AG09319 (cell line): Measurements from ENCODE around the gene MFAP2.

Experiments used
- DNase-seq: peaks from one replicate; pipeline ENCODE4 v3.0.0-alpha.2; 2010; ENCODE audit warnings: low read depth; ENCODE audit errors: extremely low read depth
- CTCF ChIP-seq: IDR thresholded peaks from 2 replicates; pipeline ENCODE4 v1.5.1; 2011; ENCODE audit warnings: low read depth, mild to moderate bottlenecking, inconsistent platforms, low read length, moderate library complexity

Gene MFAP2

GRCh38 chr1:16980473-16981268 lies at the start of gene MFAP2:
TSS of gene MFAP2 (minus strand) at chr1:16980620. CDS start at chr1:16978273, 2,347 bp downstream.
- no peak for DNase-seq

GRCh38 chr1:17030206-17030605 lies 49.8 kb upstream of the MFAP2 start:
- DNase-seq, result no peak
- TF ChIP-seq CTCF, result no peak

More at GRCh38 chr1:16980473-16981268, at the start of gene MFAP2:
- TF ChIP-seq CTCF, result no peak

- no peak for DNase-seq
Measured at GRCh38 chr1:17028662-17029188, 48.3 kb upstream of the MFAP2 start.

GRCh38 chr1:17027900-17028299 lies 47.5 kb upstream of the MFAP2 start:
- no peak for DNase-seq
- TF ChIP-seq CTCF, result no peak

More at GRCh38 chr1:17028662-17029188, 48.3 kb upstream of the MFAP2 start:
- TF ChIP-seq CTCF, result no peak

- peak; percentile 57 for DNase-seq
- no peak for TF ChIP-seq CTCF
Measured at GRCh38 chr1:17027403-17027802, 47.0 kb upstream of the MFAP2 start.

GRCh38 chr1:17024721-17025120 lies 44.3 kb upstream of the MFAP2 start:
- DNase-seq, result no peak
- TF ChIP-seq CTCF, result no peak

GRCh38 chr1:17023573-17023972 lies 43.2 kb upstream of the MFAP2 start:
- TF ChIP-seq CTCF, result no peak
- DNase-seq, result no peak
